Activated CD4-positive, alpha-beta T cell treated with anti-CD3 and anti-CD28 coated beads for 48 hours (primary cell): Measurements from ENCODE around the gene MYOD1.

Source experiments
- DNase-seq: peaks from one replicate; pipeline ENCODE4 v3.0.0-alpha.2; 2020

The MYOD1 gene

GRCh38 chr11:17719028-17719937, at the start of gene MYOD1:
Gene MYOD1 (plus strand): TSS chr11:17719571. CDS start chr11:17719783, 212 bp downstream.
- no peak for DNase-seq

- no peak for DNase-seq
Measured at GRCh38 chr11:17672469-17672868, 46.9 kb upstream of the MYOD1 start.

GRCh38 chr11:17673951-17674350, 45.4 kb upstream of the MYOD1 start:
- DNase-seq, result no peak

GRCh38 chr11:17682848-17683247, 36.5 kb upstream of the MYOD1 start:
- DNase-seq, result no peak

- no peak for DNase-seq
Measured at GRCh38 chr11:17683377-17684161, 35.8 kb upstream of the MYOD1 start.

- no peak for DNase-seq
Measured at GRCh38 chr11:17684550-17684949, 34.8 kb upstream of the MYOD1 start.

- no peak for DNase-seq
Measured at GRCh38 chr11:17686231-17686980, 33.0 kb upstream of the MYOD1 start.

GRCh38 chr11:17687946-17688670, 31.3 kb upstream of the MYOD1 start:
- no peak for DNase-seq

- DNase-seq, result no peak
Measured at GRCh38 chr11:17691550-17691949, 27.8 kb upstream of the MYOD1 start.

GRCh38 chr11:17691976-17692375, 27.4 kb upstream of the MYOD1 start:
- DNase-seq, result no peak

GRCh38 chr11:17692931-17693330, 26.4 kb upstream of the MYOD1 start:
- DNase-seq, result no peak

GRCh38 chr11:17693531-17693930, 25.8 kb upstream of the MYOD1 start:
- no peak for DNase-seq

GRCh38 chr11:17694494-17695110, 24.8 kb upstream of the MYOD1 start:
- DNase-seq, result no peak

- no peak for DNase-seq
Measured at GRCh38 chr11:17695454-17696441, 23.6 kb upstream of the MYOD1 start.

- no peak for DNase-seq
Measured at GRCh38 chr11:17696741-17697140, 22.6 kb upstream of the MYOD1 start.

- DNase-seq, result no peak
Measured at GRCh38 chr11:17697175-17697949, 22.0 kb upstream of the MYOD1 start.

GRCh38 chr11:17699147-17700114, 19.9 kb upstream of the MYOD1 start:
- DNase-seq, result no peak

GRCh38 chr11:17700991-17701390, 18.4 kb upstream of the MYOD1 start:
- DNase-seq, result no peak

- no peak for DNase-seq
Measured at GRCh38 chr11:17702876-17703275, 16.5 kb upstream of the MYOD1 start.
